GM19328 (cell line): Measurements from ENCODE around the gene PPM1N.

ENCODE experiments used
- ATAC-seq: cut with Tn5 transposase; IDR thresholded peaks from one replicate; pipeline ENCODE4 v1.9.1; 2021; ENCODE audit warnings: mild to moderate bottlenecking, moderate library complexity; ENCODE audit not compliant: unreplicated experiment

The PPM1N gene

GRCh38 chr19:45527731-45528130 lies 29.5 kb downstream of the PPM1N start:
- ATAC-seq: no peak

GRCh38 chr19:45528149-45528743 lies 30.0 kb downstream of the PPM1N start:
- ATAC-seq: no peak

GRCh38 chr19:45528744-45529419 lies 30.6 kb downstream of the PPM1N start:
- no peak for ATAC-seq

GRCh38 chr19:45529420-45529785 lies 31.2 kb downstream of the PPM1N start:
- no peak for ATAC-seq

GRCh38 chr19:45531349-45531748 lies 33.1 kb downstream of the PPM1N start:
- no peak for ATAC-seq

- ATAC-seq: no peak
Observed at GRCh38 chr19:45539459-45539858, 41.2 kb downstream of the PPM1N start.

- no peak for ATAC-seq
Observed at GRCh38 chr19:45542234-45542668, 44.0 kb downstream of the PPM1N start.

- no peak for ATAC-seq
Observed at GRCh38 chr19:45547211-45547770, 49.0 kb downstream of the PPM1N start.

- ATAC-seq: no peak
Observed at GRCh38 chr19:45547965-45548609, 49.8 kb downstream of the PPM1N start.
